ENCODE data around the gene LRRC19. TPM values are rescaled to one million over a fixed set of nuclear protein-coding genes. Genes with fewer than 3 reads are reported as not detected.

LRRC19 gene
- total RNA-seq, 2 donors from 2014 or later = not detected

- TF ChIP-seq POLR2A (IDR thresholded peaks at IDR 0.05) (no peak), POLR2AphosphoS5 (IDR thresholded peaks at IDR 0.05) (no peak)
- TF ChIP-seq, protein P1, sequence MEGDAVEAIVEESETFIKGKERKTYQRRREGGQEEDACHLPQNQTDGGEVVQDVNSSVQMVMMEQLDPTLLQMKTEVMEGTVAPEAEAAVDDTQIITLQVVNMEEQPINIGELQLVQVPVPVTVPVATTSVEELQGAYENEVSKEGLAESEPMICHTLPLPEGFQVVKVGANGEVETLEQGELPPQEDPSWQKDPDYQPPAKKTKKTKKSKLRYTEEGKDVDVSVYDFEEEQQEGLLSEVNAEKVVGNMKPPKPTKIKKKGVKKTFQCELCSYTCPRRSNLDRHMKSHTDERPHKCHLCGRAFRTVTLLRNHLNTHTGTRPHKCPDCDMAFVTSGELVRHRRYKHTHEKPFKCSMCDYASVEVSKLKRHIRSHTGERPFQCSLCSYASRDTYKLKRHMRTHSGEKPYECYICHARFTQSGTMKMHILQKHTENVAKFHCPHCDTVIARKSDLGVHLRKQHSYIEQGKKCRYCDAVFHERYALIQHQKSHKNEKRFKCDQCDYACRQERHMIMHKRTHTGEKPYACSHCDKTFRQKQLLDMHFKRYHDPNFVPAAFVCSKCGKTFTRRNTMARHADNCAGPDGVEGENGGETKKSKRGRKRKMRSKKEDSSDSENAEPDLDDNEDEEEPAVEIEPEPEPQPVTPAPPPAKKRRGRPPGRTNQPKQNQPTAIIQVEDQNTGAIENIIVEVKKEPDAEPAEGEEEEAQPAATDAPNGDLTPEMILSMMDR (IDR thresholded peaks at IDR 0.05) = no peak
- no peaks in the 10 kb centered on the region for H3K4me1 ChIP-seq (replicated peaks)
- no peaks in the 10 kb centered on the region for H3K36me3 ChIP-seq
- intact Hi-C loops (cut with DNase I) = no loop called here
- H3K27me3 ChIP-seq (replicated peaks; ENCODE audit: insufficient read depth) = no peaks in the 10 kb centered on the region
- no peaks in the 10 kb centered on the region for H3K9me3 ChIP-seq
- DNase-seq (ENCODE audit: low spot score) = no peak
- H3K4me3 ChIP-seq = no peak overlapping the region
- H3K27ac ChIP-seq = no peak overlapping the region
- 92% methylated on average over 7 of the region's 7 CpGs for WGBS
Measured at GRCh38 chr9:27029186-27029585, 23.7 kb upstream of the LRRC19 start.

GRCh38 chr9:27022920-27023319 is 17.4 kb upstream of the LRRC19 start:
- no peak for DNase-seq (ENCODE audit: low spot score)
- Histone ChIP-seq H3K36me3 (no peaks in the 10 kb centered on the region), H3K27ac (no peak overlapping the region), H3K4me1 (replicated peaks) (no peaks in the 10 kb centered on the region), H3K27me3 (replicated peaks; ENCODE audit: insufficient read depth) (no peaks in the 10 kb centered on the region), H3K4me3 (no peak overlapping the region), H3K9me3 (no peaks in the 10 kb centered on the region)
- TF ChIP-seq, protein P1 (IDR thresholded peaks at IDR 0.05) = no peak
- no peak for TF ChIP-seq POLR2AphosphoS5 (IDR thresholded peaks at IDR 0.05)
- TF ChIP-seq POLR2A (IDR thresholded peaks at IDR 0.05) = no peak
- 100% methylated on average over 5 of the region's 5 CpGs for WGBS
- intact Hi-C loops (cut with DNase I) = no loop called here

DNA sequence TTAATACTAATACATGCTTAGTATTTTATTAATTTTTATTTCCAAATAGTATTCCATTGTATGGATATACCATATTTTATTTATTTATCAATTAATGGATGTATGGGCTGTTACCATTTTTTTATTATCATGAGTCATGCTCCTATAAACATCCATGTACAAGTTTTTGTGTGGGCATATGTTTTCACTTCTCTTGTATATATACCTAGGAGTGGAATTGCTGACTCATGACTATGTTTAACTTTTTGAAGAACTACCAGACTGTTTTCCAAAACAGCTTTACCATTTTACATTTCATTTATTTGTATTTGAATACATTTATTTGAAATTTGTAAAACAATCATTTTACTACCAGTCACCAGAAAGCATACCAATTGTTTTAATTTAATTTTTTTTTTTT is 14.1 kb upstream of the LRRC19 start:
- TF ChIP-seq, protein P1 (IDR thresholded peaks at IDR 0.05) = no peak
- TF ChIP-seq POLR2A (IDR thresholded peaks at IDR 0.05) (no peak), POLR2AphosphoS5 (IDR thresholded peaks at IDR 0.05) (no peak)
- Histone ChIP-seq H3K4me1 (replicated peaks) (no peaks in the 10 kb centered on the region), H3K4me3 (no peak overlapping the region), H3K27me3 (replicated peaks; ENCODE audit: insufficient read depth) (no peaks in the 10 kb centered on the region), H3K9me3 (no peaks in the 10 kb centered on the region), H3K27ac (no peak overlapping the region), H3K36me3 (no peaks in the 10 kb centered on the region)
- intact Hi-C loops (cut with DNase I) = no loop called here
- no peak for DNase-seq (ENCODE audit: low spot score)

DNA sequence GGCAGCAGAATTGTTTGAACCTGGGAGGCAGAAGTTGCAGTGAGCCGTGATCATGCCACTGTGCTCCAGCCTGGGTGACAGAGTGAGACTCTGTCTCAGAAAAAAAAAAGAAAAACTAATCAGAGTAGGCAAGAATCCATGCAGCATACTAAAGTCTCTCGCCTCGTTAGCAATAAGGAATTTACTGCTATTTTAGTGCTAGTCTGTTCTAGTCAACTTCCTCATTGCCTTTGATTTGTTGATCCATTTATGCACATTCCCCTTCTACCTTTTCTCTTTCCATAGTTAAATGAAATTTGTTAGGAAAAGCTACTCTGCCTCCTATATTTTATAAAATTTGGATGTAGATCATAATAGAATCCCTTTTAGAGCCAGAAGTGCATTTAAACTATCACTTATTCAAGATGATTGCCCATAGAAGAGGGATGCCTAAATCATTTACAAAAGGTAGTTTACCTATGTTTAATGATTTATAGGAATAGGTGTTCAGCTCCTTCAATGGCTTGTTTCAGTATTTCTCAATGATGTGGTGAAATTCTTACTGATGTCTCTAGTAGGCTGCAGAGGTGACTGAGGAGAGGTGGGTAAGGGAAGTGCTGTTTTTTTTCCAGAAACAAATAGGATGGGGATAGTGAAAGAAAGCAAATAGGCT is 1.9 kb downstream of the LRRC19 start:
- H3K27ac ChIP-seq = no peak overlapping the region

DNA sequence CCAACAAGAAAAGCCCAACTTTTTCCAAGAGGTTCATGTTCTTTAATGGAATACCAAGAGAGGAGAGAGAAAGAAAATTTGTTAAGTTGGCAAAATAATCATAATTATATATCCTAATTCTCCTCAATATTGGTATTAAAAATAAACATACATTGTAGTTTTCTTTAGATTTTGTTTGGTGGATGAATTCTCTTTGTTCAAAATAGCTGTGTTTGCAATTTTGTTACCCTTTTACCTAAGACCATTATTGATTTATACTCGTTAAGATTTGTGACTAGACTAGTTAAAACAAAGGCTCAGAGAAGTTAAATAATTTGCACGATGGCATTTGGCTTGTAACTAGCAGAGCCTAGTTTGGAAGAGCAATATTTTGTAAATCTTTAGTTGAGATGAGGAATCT is 9.7 kb downstream of the LRRC19 start:
- Histone ChIP-seq H3K27ac (no peak overlapping the region), H3K9me3 (no peaks in the 10 kb centered on the region), H3K36me3 (no peaks in the 10 kb centered on the region), H3K4me3 (no peak overlapping the region), H3K27me3 (replicated peaks; ENCODE audit: insufficient read depth) (no peaks in the 10 kb centered on the region), H3K4me1 (replicated peaks) (no peaks in the 10 kb centered on the region)
- intact Hi-C loops (cut with DNase I) = no loop called here
- 79% methylated on average over 2 of the region's 2 CpGs for WGBS
- TF ChIP-seq POLR2A (IDR thresholded peaks at IDR 0.05) (no peak), POLR2AphosphoS5 (IDR thresholded peaks at IDR 0.05) (no peak)
- TF ChIP-seq, protein P1 (IDR thresholded peaks at IDR 0.05) = no peak
- DNase-seq (ENCODE audit: low spot score) = no peak

More for the DNA sequence above, 1.9 kb downstream of the LRRC19 start:
- no peak overlapping the region for H3K4me3 ChIP-seq
- 67% methylated on average over 3 of the region's 3 CpGs for WGBS
- H3K9me3 ChIP-seq = no peaks in the 10 kb centered on the region
- intact Hi-C loops (cut with DNase I) = no loop called here
- TF ChIP-seq POLR2A (IDR thresholded peaks at IDR 0.05) (no peak), POLR2AphosphoS5 (IDR thresholded peaks at IDR 0.05) (no peak)
- TF ChIP-seq, protein P1 (IDR thresholded peaks at IDR 0.05) = no peak
- no peak for DNase-seq (ENCODE audit: low spot score)
- H3K4me1 ChIP-seq (replicated peaks) = no peaks in the 10 kb centered on the region
- no peaks in the 10 kb centered on the region for H3K36me3 ChIP-seq
- no peaks in the 10 kb centered on the region for H3K27me3 ChIP-seq (replicated peaks; ENCODE audit: insufficient read depth)
